SK-N-MC (cell line): Measurements from ENCODE around the gene CCDC120.

ENCODE experiments used
- EZH2 ChIP-seq: fragments of 200-600 bp; sonication (generic); IDR thresholded peaks from one replicate; pipeline ENCODE4 v1.6.1; 2017; ENCODE audit warnings: antibody characterized with exemption
- FOXP2 ChIP-seq: optimal IDR thresholded peaks from 2 replicates; pipeline ENCODE3; 2011; ENCODE audit warnings: mild to moderate bottlenecking, moderate library complexity; ENCODE audit not compliant: insufficient read depth; ENCODE audit errors: extremely low read length, control extremely low read depth
- POLR2AphosphoS5 ChIP-seq: IDR thresholded peaks from 2 replicates; pipeline ENCODE4 v1.6.1; 2012; ENCODE audit warnings: mild to moderate bottlenecking, low read depth, low read length, borderline replicate concordance

DNA sequence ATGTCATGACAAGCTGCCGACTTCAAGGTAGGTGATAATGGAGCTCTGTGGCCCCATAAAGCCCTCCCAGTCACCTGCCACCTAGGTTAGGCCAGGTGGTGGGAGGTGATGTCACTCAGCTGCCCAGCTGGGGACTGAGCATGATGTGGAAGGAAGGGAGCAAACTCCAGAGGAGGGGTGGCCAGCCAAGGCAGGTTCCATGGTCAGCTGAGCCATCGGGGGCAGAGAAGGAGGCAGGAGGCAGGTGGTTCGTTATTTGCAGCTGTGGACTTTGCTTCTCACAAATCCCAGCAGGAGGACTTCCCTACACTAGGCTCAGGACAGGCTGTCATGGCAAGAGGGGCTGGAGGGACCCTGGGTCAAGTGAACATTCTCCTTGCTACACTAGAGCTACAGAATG lies 2.1 kb downstream of the CCDC120 start:
- no peak for TF ChIP-seq POLR2AphosphoS5
- TF ChIP-seq EZH2 = no peak
- TF ChIP-seq FOXP2 = no peak
